Spinal cord (tissue), 10 donors: Measurements from ENCODE around the gene ERICH6. TPM values are rescaled to one million over a fixed set of nuclear protein-coding genes. Genes with fewer than 3 reads are reported as not detected.

Source experiments
- DNase-seq, 6 donors: peaks; one replicate each; pipeline versions ENCODE4 v3.0.0 to v3.0.0-alpha.2; 2013 to 2015; ENCODE audit warnings: low spot score in 6 of 6, low read depth in 4 of 6
- H3K27ac ChIP-seq: one replicate; pipeline ENCODE4 v1.5.1; 2013; ENCODE audit warnings: low read depth, low read length, control low read depth
- H3K27me3 ChIP-seq: one replicate; pipeline ENCODE4 v1.6.1; 2013; ENCODE audit warnings: low read length; ENCODE audit not compliant: control insufficient read depth, insufficient read depth
- H3K36me3 ChIP-seq: one replicate; pipeline ENCODE4 v1.6.1; 2013; ENCODE audit warnings: low read length; ENCODE audit not compliant: control insufficient read depth, insufficient read depth
- H3K4me1 ChIP-seq: one replicate; pipeline ENCODE4 v1.6.1; 2013; ENCODE audit warnings: low read length; ENCODE audit not compliant: control insufficient read depth, insufficient read depth
- H3K4me3 ChIP-seq: one replicate; pipeline ENCODE4 v1.5.1; 2013; ENCODE audit warnings: low read depth, low read length, control low read depth
- H3K9me3 ChIP-seq: one replicate; pipeline ENCODE4 v1.6.1; 2013; ENCODE audit warnings: low read length; ENCODE audit not compliant: control insufficient read depth, insufficient read depth
- WGBS: methylation state at CpG from one replicate; pipeline ENCODE4 v1.1.5; 2013; ENCODE audit warnings: missing lambda C conversion rate; ENCODE audit not compliant: insufficient coverage; 5-methylcytosine and 5-hydroxymethylcytosine counted together
- polyA plus RNA-seq, 2 donors: library from polyadenylated mRNA; unstranded; fragments of 120-200 nt; gene quantifications; one replicate each; pipeline ENCODE4 v1.2.1, GENCODE V29; 2013; ENCODE audit not compliant: insufficient read length in 2 of 2
- total RNA-seq, 2 donors: library from RNA; depleted of rRNA in 1 of 2; stranded (reverse); fragments of 120-200 nt in 1 of 2; fragments of >200 nt in 1 of 2; gene quantifications; one replicate each; pipeline versions ENCODE4 v1.2.3 to v1.2.4, GENCODE V29; 2013 to 2014
- donor health status: healthy.

The ERICH6 gene
- total and polyA plus RNA-seq, 4 donors: 0.33 to 0.93 (median 0.64) TPM

GRCh38 chr3:150682824-150683223 is 20.9 kb downstream of the ERICH6 start:
- H3K4me3 ChIP-seq: no peak overlapping the region
- no peaks in the 10 kb centered on the region for H3K27me3 ChIP-seq
- no peaks in the 10 kb centered on the region for H3K36me3 ChIP-seq
- H3K27ac ChIP-seq: no peak overlapping the region
- no peaks in the 10 kb centered on the region for H3K9me3 ChIP-seq
- DNase-seq: no peak
- no peaks in the 10 kb centered on the region for H3K4me1 ChIP-seq

GRCh38 chr3:150682279-150682678 is 21.4 kb downstream of the ERICH6 start:
- no peaks in the 10 kb centered on the region for H3K27me3 ChIP-seq
- no peaks in the 10 kb centered on the region for H3K36me3 ChIP-seq
- no peaks in the 10 kb centered on the region for H3K4me1 ChIP-seq
- no peak overlapping the region for H3K27ac ChIP-seq
- 80% methylated on average over 1 of the region's 1 CpG for WGBS
- H3K9me3 ChIP-seq: no peaks in the 10 kb centered on the region
- no peak overlapping the region for H3K4me3 ChIP-seq
- DNase-seq: no peak

- WGBS: 40% methylated on average over 1 of the region's 2 CpGs
- H3K27ac ChIP-seq: no peak overlapping the region
- H3K4me3 ChIP-seq: no peak overlapping the region
- H3K27me3 ChIP-seq: no peaks in the 10 kb centered on the region
- no peaks in the 10 kb centered on the region for H3K9me3 ChIP-seq
- no peaks in the 10 kb centered on the region for H3K36me3 ChIP-seq
- H3K4me1 ChIP-seq: no peaks in the 10 kb centered on the region
- no peak for DNase-seq
These were observed 22.7 kb downstream of the ERICH6 start for GRCh38 chr3:150681057-150681456.

- H3K9me3 ChIP-seq: peaks cover 1% of the 10 kb centered on the region
- no peak overlapping the region for H3K27ac ChIP-seq
- H3K27me3 ChIP-seq: no peaks in the 10 kb centered on the region
- WGBS: 100% methylated on average over 1 of the region's 5 CpGs
- H3K36me3 ChIP-seq: no peaks in the 10 kb centered on the region
- H3K4me1 ChIP-seq: no peaks in the 10 kb centered on the region
- no peak overlapping the region for H3K4me3 ChIP-seq
- DNase-seq: no peak
These were observed 23.2 kb downstream of the ERICH6 start for GRCh38 chr3:150680562-150680961.

GRCh38 chr3:150675587-150675986 is 28.1 kb downstream of the ERICH6 start:
- no peaks in the 10 kb centered on the region for H3K36me3 ChIP-seq
- H3K4me1 ChIP-seq: no peaks in the 10 kb centered on the region
- no peak overlapping the region for H3K27ac ChIP-seq
- H3K4me3 ChIP-seq: no peak overlapping the region
- DNase-seq: no peak
- H3K27me3 ChIP-seq: no peaks in the 10 kb centered on the region
- peaks cover 1% of the 10 kb centered on the region for H3K9me3 ChIP-seq

- peaks cover 1% of the 10 kb centered on the region for H3K9me3 ChIP-seq
- WGBS: no CpG with 5 or more reads among the region's 3 CpGs
- no peaks in the 10 kb centered on the region for H3K36me3 ChIP-seq
- no peak for DNase-seq
- H3K27ac ChIP-seq: no peak overlapping the region
- H3K4me3 ChIP-seq: no peak overlapping the region
- H3K27me3 ChIP-seq: no peaks in the 10 kb centered on the region
- no peaks in the 10 kb centered on the region for H3K4me1 ChIP-seq
These were observed 29.8 kb downstream of the ERICH6 start for GRCh38 chr3:150673966-150674365.

- 94% methylated on average over 3 of the region's 5 CpGs for WGBS
- Histone ChIP-seq H3K9me3 (no peaks in the 10 kb centered on the region), H3K27me3 (no peaks in the 10 kb centered on the region), H3K4me1 (no peaks in the 10 kb centered on the region), H3K4me3 (no peak overlapping the region), H3K36me3 (no peaks in the 10 kb centered on the region), H3K27ac (no peak overlapping the region)
- DNase-seq: no peak
These were observed 37.6 kb downstream of the ERICH6 start for GRCh38 chr3:150666167-150666566.

GRCh38 chr3:150663461-150663860 is 40.3 kb downstream of the ERICH6 start:
- H3K9me3 ChIP-seq: no peaks in the 10 kb centered on the region
- 92% methylated on average over 8 of the region's 8 CpGs for WGBS
- no peaks in the 10 kb centered on the region for H3K27me3 ChIP-seq
- DNase-seq: no peak
- H3K36me3 ChIP-seq: no peaks in the 10 kb centered on the region
- H3K4me1 ChIP-seq: no peaks in the 10 kb centered on the region
- H3K4me3 ChIP-seq: no peak overlapping the region
- H3K27ac ChIP-seq: no peak overlapping the region

- Histone ChIP-seq H3K4me1 (no peaks in the 10 kb centered on the region), H3K36me3 (no peaks in the 10 kb centered on the region), H3K9me3 (no peaks in the 10 kb centered on the region), H3K27ac (no peak overlapping the region), H3K27me3 (no peaks in the 10 kb centered on the region), H3K4me3 (no peak overlapping the region)
- no peak for DNase-seq
- WGBS: 82% methylated on average over 7 of the region's 7 CpGs
These were observed 41.1 kb downstream of the ERICH6 start for GRCh38 chr3:150662410-150663200.

- Histone ChIP-seq H3K27ac (no peak overlapping the region), H3K9me3 (no peaks in the 10 kb centered on the region), H3K27me3 (no peaks in the 10 kb centered on the region), H3K36me3 (no peaks in the 10 kb centered on the region), H3K4me1 (no peaks in the 10 kb centered on the region), H3K4me3 (no peak overlapping the region)
- WGBS: 88% methylated on average over 1 of the region's 4 CpGs
- DNase-seq: no peak
These were observed 47.4 kb downstream of the ERICH6 start for GRCh38 chr3:150656316-150656715.
